DLD1 (cell line): ENCODE measurements around the gene MTRF1.
"Not testable (repeated sequence)": the region's sequence is repeated elsewhere in the genome, so short reads cannot be mapped to it uniquely, and the experiment has no call there.

Experiments
- in situ Hi-C: cut with HindIII; loops from 2 replicates; pipeline ENCODE4 v1.10.0; 2017; ENCODE audit warnings: low sequenced_read_pairs

The MTRF1 gene

GRCh38 chr13:41182231-41182630 lies 81.1 kb downstream of the MTRF1 start:
- in situ Hi-C loops = no loop called here

GRCh38 chr13:41179593-41180250 lies 83.7 kb downstream of the MTRF1 start:
- in situ Hi-C loops = no loop called here

DNA sequence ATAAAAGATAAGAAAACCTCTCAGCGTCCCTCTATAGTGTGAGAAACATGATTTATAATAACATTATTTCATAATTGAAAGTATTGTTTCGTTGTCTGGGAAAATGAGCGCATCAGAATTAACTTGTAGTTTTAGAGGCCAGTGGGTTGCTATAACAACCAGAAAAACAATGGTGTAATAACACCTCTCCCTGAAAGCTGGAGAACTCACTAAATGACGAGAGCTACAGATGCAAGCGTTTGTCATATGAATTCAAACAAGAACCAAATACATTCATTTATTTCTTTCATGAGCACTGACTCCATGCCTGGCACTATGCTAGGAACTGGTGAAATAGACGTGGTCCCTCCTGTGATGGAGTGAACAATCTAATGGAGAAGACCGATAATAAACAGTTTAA lies 85.3 kb downstream of the MTRF1 start:
- in situ Hi-C loops = no loop called here

DNA sequence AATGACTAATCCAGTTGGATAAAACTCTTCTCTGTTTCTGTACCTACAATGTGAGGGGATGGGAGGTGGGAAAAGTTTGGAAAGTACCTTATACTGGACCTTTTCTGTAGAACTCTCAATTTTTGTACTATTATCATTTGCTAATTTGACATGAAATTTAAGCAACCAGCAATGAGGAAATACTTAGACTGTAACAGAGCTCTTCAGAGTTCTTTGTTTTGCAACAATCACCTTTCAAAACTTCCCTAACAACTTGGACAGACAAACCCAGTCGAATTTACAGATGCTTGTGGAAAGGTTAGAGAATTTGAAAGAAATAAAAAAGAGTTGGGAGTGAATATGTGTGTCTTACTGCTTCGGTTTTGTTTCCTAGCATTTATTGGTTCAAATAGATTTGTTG lies 85.8 kb downstream of the MTRF1 start:
- in situ Hi-C loops = no loop called here

DNA sequence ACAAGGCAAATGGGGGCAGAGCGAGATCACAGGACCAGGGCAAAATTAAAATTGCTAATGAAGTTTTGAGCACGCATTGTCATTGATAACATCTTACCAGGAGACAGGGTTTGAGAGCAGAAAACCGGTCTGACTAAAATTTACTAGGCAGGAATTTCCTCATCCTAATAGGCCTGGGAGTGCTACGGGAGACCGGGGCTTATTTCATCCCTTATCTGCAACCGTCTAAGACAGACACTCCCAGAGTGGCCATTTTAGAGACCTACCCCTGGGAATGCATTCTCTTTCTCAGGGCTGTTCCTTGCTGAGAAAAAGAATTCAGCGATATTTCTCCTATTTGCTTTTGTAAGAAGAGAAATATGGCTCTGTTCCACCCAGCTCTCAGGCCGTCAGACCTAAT lies 87.8 kb downstream of the MTRF1 start:
- in situ Hi-C loops = not testable (repeated sequence)
